ENCODE measurements around the gene LRRK2. TPM values are rescaled to one million over a fixed set of nuclear protein-coding genes. Genes with fewer than 3 reads are reported as not detected.
A peak's percentile ranks its signal among the peaks of the same experiment; 100 is the strongest.
"Not testable (repeated sequence)": the region's sequence is repeated elsewhere in the genome, so short reads cannot be mapped to it uniquely, and the experiment has no call there.

Gene LRRK2
- total RNA-seq, 2 experiments from 2014 or later = 0.21 to 0.80 TPM

DNA sequence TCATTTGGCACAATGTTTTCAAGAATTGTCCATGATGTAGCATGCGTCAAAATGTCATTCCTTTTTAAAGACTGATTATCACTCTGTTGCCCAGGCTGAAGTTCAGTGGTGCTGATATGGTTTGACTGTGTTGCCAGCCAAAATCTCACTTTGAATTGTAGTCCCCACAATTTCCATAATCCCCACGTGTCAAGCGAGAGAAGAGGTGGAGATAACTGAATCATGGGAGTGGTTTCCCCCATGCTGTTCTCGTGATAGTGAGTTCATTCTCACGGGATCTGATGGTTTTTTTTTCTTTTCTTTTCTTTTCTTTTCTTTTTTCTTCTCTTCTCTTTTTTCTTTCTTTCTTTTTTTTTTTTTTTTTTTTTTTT is 21.8 kb upstream of the LRRK2 start:
- H3K27me3 Mint-ChIP-seq = no peaks in the 10 kb centered on the region
- no peak overlapping the region for H3K4me3 Mint-ChIP-seq
- H3K36me3 Mint-ChIP-seq = no peaks in the 10 kb centered on the region
- H3K4me1 Mint-ChIP-seq = peaks cover 3% of the 10 kb centered on the region
- H3K9me3 Mint-ChIP-seq = no peaks in the 10 kb centered on the region
- no peak overlapping the region for H3K27ac Mint-ChIP-seq
- no peak for DNase-seq

DNA sequence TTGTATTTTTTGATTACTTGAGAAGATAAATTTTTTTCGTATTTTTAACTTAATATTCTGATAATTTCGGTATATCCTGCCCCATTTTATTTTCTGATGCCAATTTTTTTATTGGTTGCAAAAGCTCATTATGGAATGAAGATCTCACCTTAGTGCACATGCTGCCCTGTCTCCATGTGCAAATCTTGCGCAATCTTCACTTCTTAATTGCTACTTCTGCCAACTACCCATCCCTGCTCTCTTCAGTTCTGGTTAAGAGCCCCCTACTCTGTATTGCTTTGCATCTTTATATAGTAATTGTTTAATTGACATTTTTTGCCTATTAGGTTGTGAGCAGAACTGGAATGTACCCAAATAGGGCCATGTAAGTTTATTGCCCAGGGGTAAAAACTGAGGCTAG is 20.5 kb upstream of the LRRK2 start:
- no peaks in the 10 kb centered on the region for H3K27me3 Mint-ChIP-seq
- H3K36me3 Mint-ChIP-seq = no peaks in the 10 kb centered on the region
- DNase-seq = no peak
- peaks cover 3% of the 10 kb centered on the region for H3K4me1 Mint-ChIP-seq
- H3K27ac Mint-ChIP-seq = no peak overlapping the region
- H3K4me3 Mint-ChIP-seq = no peak overlapping the region
- H3K9me3 Mint-ChIP-seq = no peaks in the 10 kb centered on the region

DNA sequence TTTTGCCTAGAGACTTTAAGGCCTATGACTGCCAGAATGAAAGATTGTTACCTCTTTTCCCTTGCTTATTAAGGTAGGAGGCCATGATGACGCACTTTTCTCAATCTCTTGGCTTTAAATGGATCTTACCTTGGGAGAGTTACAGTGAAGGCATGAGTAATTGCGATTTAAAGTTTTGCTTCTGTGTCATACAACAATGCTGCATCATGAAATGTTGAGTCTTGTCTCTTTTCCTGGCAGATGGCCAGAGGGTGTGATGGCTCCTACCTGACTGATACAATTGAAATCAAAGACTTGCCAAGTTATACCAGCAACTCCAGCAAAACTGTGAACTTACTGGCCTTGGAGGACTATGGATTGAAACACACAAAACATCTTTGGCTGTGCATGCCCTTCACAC is 17.2 kb upstream of the LRRK2 start:
- no peaks in the 10 kb centered on the region for H3K27me3 Mint-ChIP-seq
- peaks cover 3% of the 10 kb centered on the region for H3K4me1 Mint-ChIP-seq
- H3K27ac Mint-ChIP-seq = no peak overlapping the region
- no peak overlapping the region for H3K4me3 Mint-ChIP-seq
- no peak for DNase-seq
- H3K9me3 Mint-ChIP-seq = no peaks in the 10 kb centered on the region
- no peaks in the 10 kb centered on the region for H3K36me3 Mint-ChIP-seq

DNA sequence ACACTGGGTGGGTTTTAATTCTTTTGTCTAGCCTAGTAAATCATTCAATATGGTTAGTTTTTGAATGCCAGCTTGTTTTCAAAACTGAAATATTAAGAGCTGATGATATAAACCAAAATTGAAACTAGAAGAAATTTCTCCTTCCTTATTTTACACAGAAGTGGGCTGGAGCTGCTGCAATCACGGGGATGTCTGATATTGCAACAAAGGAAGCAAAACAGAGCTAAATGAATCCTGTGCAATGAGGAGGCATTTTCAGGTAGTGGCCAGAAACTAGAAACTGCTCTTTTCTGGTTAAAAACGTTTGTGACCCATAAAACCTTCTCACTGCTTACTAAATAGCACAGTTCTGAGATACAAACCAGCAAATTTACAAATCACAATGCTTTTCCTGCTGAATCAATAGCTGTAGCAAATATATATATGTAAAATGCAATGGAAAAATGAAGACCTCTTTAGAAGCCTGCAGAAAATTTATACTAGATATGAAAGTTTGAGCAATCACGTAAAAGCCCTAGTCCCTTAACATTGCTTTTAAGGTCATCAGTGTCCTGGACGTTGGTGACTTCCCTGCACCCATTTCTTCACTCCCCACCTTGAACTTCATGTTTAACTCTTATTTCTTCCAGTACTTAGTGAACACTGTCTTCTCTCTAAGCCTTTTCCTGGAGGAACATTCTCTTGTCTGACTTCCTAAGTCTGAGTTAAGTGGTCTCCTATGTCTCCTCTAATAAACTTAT is 15.9 kb upstream of the LRRK2 start:
- H3K36me3 Mint-ChIP-seq = no peaks in the 10 kb centered on the region
- H3K4me3 Mint-ChIP-seq = no peak overlapping the region
- no peak for DNase-seq
- H3K27ac Mint-ChIP-seq = no peak overlapping the region
- no peaks in the 10 kb centered on the region for H3K27me3 Mint-ChIP-seq
- no peaks in the 10 kb centered on the region for H3K9me3 Mint-ChIP-seq
- H3K4me1 Mint-ChIP-seq = no peaks in the 10 kb centered on the region

DNA sequence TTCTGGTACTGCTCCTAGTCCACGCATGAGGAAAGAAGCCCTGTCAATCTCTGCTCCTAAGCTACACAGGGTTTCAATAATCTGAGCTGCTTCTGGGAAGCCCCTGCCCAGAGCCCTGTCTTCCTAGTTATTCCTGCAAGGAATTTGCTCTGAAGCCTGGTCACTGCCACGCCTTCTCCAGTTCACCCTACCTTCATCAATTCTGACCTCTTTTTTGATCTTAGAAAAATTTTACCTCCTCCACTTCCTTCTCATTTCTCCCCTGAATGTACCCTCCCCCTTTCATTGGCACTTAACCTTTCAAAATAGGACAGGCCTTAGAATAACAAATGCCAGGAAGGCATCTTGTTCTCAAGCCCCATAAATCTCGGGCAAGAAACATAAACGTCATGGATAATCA is 14.9 kb upstream of the LRRK2 start:
- no peaks in the 10 kb centered on the region for H3K36me3 Mint-ChIP-seq
- H3K4me3 Mint-ChIP-seq = no peak overlapping the region
- H3K27ac Mint-ChIP-seq = no peak overlapping the region
- H3K27me3 Mint-ChIP-seq = no peaks in the 10 kb centered on the region
- no peak for DNase-seq
- H3K9me3 Mint-ChIP-seq = no peaks in the 10 kb centered on the region
- no peaks in the 10 kb centered on the region for H3K4me1 Mint-ChIP-seq

DNA sequence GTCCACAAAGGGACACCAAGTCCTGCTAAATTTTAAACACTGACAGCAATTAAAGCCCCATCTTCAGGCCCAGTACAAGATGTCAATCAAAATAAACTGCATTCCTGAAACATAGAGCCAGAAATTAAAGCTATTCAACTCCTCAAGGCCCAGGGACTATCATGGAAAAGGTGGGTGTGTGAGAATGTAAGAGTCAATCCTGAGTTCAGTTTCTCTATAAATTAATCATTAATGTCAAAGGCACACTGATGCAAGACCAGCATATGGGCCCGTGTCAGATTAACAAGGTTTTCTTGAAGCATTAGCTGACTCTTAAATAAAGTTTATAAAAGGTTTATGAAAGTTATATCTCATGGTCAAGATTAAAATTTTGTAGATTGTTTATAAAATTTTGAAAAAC is 13.6 kb upstream of the LRRK2 start:
- not testable (repeated sequence) for H3K36me3 Mint-ChIP-seq, H3K4me3 Mint-ChIP-seq

DNA sequence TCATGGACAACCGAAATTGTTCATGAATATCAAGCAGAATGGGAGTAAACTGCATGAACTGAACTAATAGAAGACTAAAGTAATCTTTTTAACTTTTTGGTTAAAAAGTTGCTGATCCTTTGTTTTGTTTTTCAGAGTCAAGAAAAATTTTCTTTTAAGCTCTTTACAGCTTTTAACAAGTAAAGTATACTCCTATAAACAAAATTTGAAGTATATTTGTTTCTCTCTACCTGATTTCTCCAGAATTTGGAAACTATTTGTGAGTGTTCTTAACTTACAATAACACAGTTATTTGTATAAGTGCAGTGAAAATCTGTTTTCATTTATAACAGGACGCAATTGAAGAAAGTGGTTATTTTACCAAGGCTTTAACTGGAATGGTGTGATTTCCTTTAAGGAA is 12.2 kb upstream of the LRRK2 start:
- Mint-ChIP-seq H3K36me3 (no peaks in the 10 kb centered on the region), H3K27ac (no peak overlapping the region), H3K4me3 (no peak overlapping the region), H3K4me1 (no peaks in the 10 kb centered on the region), H3K27me3 (no peaks in the 10 kb centered on the region), H3K9me3 (no peaks in the 10 kb centered on the region)
- no peak for DNase-seq

More for the DNA sequence above, 13.6 kb upstream of the LRRK2 start:
- not testable (repeated sequence) for H3K9me3 Mint-ChIP-seq, H3K27me3 Mint-ChIP-seq, H3K4me1 Mint-ChIP-seq, DNase-seq, H3K27ac Mint-ChIP-seq

DNA sequence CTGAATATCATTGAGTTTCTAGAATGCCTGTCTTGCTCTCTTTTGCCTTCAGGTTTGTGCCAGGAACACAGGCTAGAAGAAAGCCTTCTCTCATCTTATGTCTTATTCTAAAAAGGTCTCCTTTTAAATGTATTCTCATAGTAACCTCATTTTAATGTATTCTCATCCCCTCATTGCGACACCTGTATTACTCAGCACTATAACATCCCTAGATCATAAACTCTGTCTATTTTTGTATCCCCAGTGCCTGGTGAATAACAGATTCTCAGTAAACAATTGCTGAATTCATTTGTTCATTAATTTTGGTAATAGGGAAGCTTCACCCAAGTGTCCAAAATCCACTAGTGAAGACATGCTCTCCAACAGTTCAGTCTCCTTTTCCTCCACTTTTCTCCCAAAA is 8.8 kb upstream of the LRRK2 start:
- Mint-ChIP-seq H3K27me3 (no peaks in the 10 kb centered on the region), H3K4me1 (no peaks in the 10 kb centered on the region), H3K4me3 (no peak overlapping the region), H3K36me3 (no peaks in the 10 kb centered on the region), H3K9me3 (no peaks in the 10 kb centered on the region), H3K27ac (no peak overlapping the region)
- no peak for DNase-seq

DNA sequence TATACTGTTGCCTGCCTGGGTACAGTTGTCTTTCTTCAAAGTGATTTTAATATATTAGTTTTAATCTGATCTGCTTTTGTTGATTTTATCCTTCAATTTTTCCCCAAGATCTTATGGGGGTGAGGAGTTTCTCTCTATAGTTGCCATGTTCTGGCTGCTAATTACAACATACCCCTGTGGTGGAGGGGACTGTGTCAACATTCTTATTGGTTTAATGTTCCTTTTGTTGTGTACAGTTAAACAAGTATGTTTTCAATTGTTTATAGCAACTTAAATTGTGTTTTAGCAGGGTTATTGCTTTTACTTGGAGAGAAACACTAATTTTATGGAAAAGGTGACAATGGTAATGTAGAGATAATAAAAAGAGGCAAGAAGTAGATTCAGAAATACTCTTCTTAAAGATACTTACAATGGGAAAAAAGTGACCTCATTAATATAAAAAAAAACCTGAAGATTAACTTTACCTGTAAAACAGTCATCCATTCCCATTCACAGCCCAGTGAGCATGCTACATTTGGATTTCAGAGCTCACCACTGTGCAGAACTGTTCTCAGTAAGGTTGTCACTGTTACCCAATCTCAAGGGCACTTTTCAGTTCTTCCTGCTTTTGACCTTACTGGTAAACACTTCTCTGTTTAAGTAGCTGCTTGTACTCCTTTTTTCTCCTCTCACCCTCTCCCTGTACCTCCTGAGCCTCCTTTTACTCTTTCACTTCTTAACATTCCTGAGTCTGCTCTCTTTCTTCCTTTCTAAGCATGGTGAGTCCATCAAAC is 8.1 kb upstream of the LRRK2 start:
- H3K36me3 Mint-ChIP-seq = no peaks in the 10 kb centered on the region
- H3K4me3 Mint-ChIP-seq = no peak overlapping the region
- no peak overlapping the region for H3K27ac Mint-ChIP-seq
- DNase-seq = no peak
- no peaks in the 10 kb centered on the region for H3K9me3 Mint-ChIP-seq
- H3K27me3 Mint-ChIP-seq = peaks cover 6% of the 10 kb centered on the region
- H3K4me1 Mint-ChIP-seq = no peaks in the 10 kb centered on the region

DNA sequence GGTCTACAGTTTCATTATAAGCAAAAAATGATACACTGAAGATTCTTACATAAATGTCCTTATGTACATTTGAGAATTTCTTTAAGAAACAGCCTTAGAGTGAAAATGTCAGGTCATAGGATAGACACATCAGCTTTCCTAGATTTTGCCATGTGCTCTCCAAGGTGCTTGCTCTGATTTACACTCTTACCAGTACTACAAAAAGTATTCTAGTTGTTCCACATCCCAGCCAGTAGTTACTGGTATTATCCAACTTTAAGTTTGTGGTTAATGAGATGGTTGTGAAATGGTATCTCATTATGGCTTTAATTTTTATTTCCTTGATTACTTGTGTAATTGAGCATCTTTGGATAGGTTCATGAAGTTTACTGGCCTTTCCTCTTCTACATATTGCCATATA is 5.0 kb upstream of the LRRK2 start:
- Mint-ChIP-seq H3K27me3 (peaks cover 24% of the 10 kb centered on the region), H3K36me3 (no peaks in the 10 kb centered on the region), H3K4me1 (peaks cover 5% of the 10 kb centered on the region), H3K27ac (no peak overlapping the region), H3K9me3 (no peaks in the 10 kb centered on the region), H3K4me3 (no peak overlapping the region)
- no peak for DNase-seq

DNA sequence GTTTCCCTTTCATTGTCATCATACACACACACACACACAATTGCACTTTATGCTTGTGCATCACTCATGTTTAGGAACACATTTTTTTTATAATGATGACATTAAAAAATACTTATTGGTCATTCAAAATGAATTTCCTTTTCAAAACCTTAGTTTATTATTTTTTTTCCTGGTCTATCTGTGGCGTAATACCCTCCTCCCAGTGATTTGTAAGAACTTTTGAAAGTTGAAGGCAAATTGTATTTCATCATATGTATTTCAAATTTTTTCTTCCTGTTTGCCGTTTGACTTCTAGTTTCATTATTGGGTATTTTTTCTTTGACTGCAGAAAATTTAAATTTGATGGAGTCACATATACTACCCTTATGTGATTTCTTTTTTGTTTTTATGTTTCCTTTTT is 2.5 kb upstream of the LRRK2 start:
- Mint-ChIP-seq H3K27ac (no peak overlapping the region), H3K36me3 (no peaks in the 10 kb centered on the region), H3K9me3 (no peaks in the 10 kb centered on the region), H3K4me3 (no peak overlapping the region), H3K27me3 (peaks cover 45% of the 10 kb centered on the region), H3K4me1 (peaks cover 5% of the 10 kb centered on the region)
- DNase-seq = no peak

DNA sequence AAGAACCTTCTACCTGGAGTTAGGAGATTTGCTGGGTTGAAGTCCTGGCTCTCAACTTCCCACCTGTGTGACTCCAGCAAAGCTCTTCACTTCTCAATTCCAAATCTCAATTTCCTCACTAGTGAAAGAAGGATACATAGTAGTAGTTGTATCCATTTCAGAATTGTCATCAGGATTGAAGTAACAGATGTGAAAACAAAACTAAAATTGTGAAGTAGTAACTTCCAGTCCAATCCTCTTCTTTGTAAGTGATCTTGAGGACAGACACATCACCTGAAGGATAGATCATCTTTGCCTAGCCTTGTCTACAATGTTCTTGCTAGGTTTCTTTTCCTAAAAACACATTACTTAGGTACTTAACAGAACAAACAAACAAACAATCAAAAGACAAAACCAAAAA is 1.2 kb upstream of the LRRK2 start:
- Mint-ChIP-seq H3K4me1 (peaks cover 5% of the 10 kb centered on the region), H3K9me3 (no peaks in the 10 kb centered on the region), H3K4me3 (no peak overlapping the region), H3K36me3 (no peaks in the 10 kb centered on the region), H3K27me3 (peaks cover 53% of the 10 kb centered on the region), H3K27ac (no peak overlapping the region)
- no peak for DNase-seq

DNA sequence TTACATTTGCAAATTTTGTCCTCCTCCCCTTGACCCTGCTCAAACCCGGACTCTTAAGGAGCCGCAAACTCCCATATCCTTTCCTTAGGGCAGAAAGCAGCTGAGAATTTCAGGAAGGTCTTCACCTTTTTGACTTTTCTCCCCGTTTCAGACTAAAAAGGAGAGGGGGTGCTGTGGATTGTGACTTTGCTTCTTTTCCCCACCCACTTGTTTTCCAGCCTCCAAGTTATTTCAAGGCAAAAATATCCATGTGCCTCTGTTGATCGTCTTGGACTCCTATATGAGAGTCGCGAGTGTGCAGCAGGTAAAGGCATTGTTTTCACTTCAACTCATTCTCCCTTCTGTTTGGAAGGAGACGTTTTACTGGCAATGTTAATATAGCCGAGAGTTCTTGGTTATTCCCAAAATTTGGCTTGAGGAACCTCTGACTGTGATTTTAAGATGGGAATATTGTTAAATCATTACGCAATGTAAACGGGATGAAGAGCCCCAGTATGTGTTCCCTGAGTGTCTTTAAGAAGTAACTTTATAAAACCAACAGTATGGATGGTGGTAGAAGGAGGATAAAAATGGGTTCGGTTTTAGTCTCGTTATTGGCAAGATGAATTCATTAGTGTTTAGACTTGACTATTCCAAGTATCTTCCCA is 663 bp downstream of the LRRK2 start:
- Mint-ChIP-seq H3K4me1 (peaks cover 5% of the 10 kb centered on the region), H3K27ac (no peak overlapping the region), H3K4me3 (peak overlapping the region; percentile 40), H3K27me3 (peaks cover 53% of the 10 kb centered on the region), H3K9me3 (no peaks in the 10 kb centered on the region), H3K36me3 (no peaks in the 10 kb centered on the region)
- DNase-seq = no peak

DNA sequence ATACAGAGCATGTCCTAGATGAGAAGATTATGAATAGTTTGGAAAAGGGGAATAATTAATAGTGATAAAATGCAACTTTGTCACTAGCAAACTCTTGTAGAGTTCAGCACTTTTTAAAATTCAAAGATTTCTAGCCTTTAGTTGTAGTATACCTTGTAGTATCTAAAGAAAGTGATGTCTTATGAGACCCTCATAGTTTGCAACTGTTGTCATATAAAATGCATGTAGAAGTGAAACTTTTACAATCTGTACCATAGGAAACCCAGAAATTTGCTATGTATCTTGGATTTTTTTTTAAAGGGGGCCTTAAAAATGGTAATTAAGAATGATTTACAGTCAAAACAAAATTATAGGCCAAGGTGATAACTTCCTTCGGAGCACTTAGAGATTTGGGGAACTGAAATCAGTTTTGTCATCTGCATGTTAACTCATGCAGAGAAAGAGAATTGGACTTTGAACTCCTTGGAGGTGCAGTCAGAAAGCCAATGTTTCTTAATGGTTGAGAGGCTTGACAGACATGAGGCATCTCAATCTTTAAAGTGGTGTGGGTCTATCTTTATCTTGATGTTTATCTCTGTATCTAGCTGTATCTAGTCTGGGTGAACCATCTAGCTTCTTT is 1.3 kb downstream of the LRRK2 start:
- Mint-ChIP-seq H3K27ac (no peak overlapping the region), H3K4me3 (no peak overlapping the region), H3K27me3 (peaks cover 53% of the 10 kb centered on the region), H3K36me3 (no peaks in the 10 kb centered on the region), H3K9me3 (no peaks in the 10 kb centered on the region), H3K4me1 (peaks cover 5% of the 10 kb centered on the region)
- no peak for DNase-seq

DNA sequence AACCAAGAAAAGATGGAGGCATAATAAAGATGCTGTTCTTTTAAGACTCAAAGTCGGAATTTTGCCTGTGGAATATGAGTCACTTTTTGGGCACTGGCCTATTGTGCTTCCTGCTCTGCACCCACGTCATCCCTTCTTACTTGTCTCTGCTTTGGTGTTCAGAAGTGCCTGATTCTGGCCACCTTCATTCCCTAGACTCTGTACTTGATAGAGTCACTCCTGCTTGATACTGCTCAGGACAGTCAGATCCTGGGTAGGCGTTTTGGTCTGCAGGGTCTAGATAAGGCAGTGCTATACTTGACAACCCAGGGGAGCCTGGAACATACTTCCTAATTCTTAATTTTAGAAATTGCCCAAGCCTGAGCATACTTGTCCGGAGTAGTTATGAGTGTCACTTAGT is 1.9 kb downstream of the LRRK2 start:
- peak overlapping the region; percentile 11 for H3K4me3 Mint-ChIP-seq
- H3K27ac Mint-ChIP-seq = no peak overlapping the region
- no peaks in the 10 kb centered on the region for H3K9me3 Mint-ChIP-seq
- H3K27me3 Mint-ChIP-seq = peaks cover 47% of the 10 kb centered on the region
- DNase-seq = no peak
- H3K4me1 Mint-ChIP-seq = peaks cover 5% of the 10 kb centered on the region
- H3K36me3 Mint-ChIP-seq = no peaks in the 10 kb centered on the region
